Measurements from ENCODE around the gene KIF24.

- TF ChIP-seq CTCF (IDR thresholded peaks at IDR 0.05; ENCODE audit: control extremely low read depth in 1 of 3, insufficient read depth in 1 of 3, low read depth in 1 of 3, low read length in 3 of 3): no peak
- TF ChIP-seq POLR2A (IDR thresholded peaks at IDR 0.05; ENCODE audit: control extremely low read depth in 1 of 2, low read depth in 2 of 2, low read length in 2 of 2): no peak
- no peak for TF ChIP-seq EZH2 (IDR thresholded peaks at IDR 0.05; ENCODE audit: low read depth, low read length, severe bottlenecking)
- TF ChIP-seq SUZ12 (IDR thresholded peaks at IDR 0.05; ENCODE audit: low read length): no peak
- no peak for TF ChIP-seq GABPA (IDR thresholded peaks at IDR 0.05; ENCODE audit: borderline replicate concordance, insufficient read depth, low read length)
- TF ChIP-seq TAF1 (IDR thresholded peaks at IDR 0.05; ENCODE audit: low read depth, low read length): no peak
- TF ChIP-seq ZNF274 (IDR thresholded peaks at IDR 0.05; ENCODE audit: borderline replicate concordance, extremely low read depth, low read length): no peak
- no peak for TF ChIP-seq ASH2L (IDR thresholded peaks at IDR 0.05; ENCODE audit: low read length)
- no peak for TF ChIP-seq TCF12 (IDR thresholded peaks at IDR 0.05; ENCODE audit: low read depth, low read length)
- TF ChIP-seq FOSL1 (IDR thresholded peaks at IDR 0.05; ENCODE audit: insufficient read depth, low read depth, low read length): no peak
- no peak for TF ChIP-seq POLR2AphosphoS5 (IDR thresholded peaks at IDR 0.05; ENCODE audit: low read depth, low read length)
Measured at GRCh38 chr9:34328500-34328986, 525 bp downstream of the KIF24 start.

Data from H1 (cell line).